HL-60 (cell line): ENCODE results near the gene MEIS1.

ENCODE experiments used
- DNase-seq, 2 experiments: peaks; one replicate each; pipeline ENCODE4 v3.0.0-alpha.2; 2010 to 2020; ENCODE audit warnings: low read depth in 1 of 2, low spot score in 1 of 2
- H3K27ac ChIP-seq: fragments of 250-450 bp; sonication (Bioruptor Pico); replicated peaks from 2 replicates; pipeline ENCODE4 v1.5.1; 2020; ENCODE audit warnings: mild to moderate bottlenecking, moderate library complexity
- H3K27me3 ChIP-seq: fragments of 250-450 bp; sonication (Bioruptor Pico); 2 replicates; pipeline ENCODE4 v1.5.1; 2021; ENCODE audit warnings: mild to moderate bottlenecking, moderate library complexity; ENCODE audit not compliant: insufficient read depth, poor library complexity, severe bottlenecking
- H3K4me3 ChIP-seq: replicated peaks from 2 replicates; pipeline ENCODE4 v1.5.1; 2011; ENCODE audit warnings: mild to moderate bottlenecking, control low read depth, low read length; ENCODE audit not compliant: insufficient read depth
- GABPA ChIP-seq: IDR thresholded peaks from 2 replicates; pipeline ENCODE4 v1.6.1; 2012; ENCODE audit warnings: low read depth
- POLR2AphosphoS5 ChIP-seq: IDR thresholded peaks from 2 replicates; pipeline ENCODE4 v1.6.1; 2012; ENCODE audit warnings: low read depth
- SPI1 ChIP-seq: IDR thresholded peaks from 2 replicates; pipeline ENCODE4 v1.6.1; 2012; ENCODE audit warnings: low read depth, mild to moderate bottlenecking, borderline replicate concordance
- TF ChIP-seq, protein P1 (sequence below): IDR thresholded peaks from one replicate; pipeline ENCODE4 v1.5.1; 2011; ENCODE audit warnings: low read length, control low read depth, inconsistent platforms; ENCODE audit not compliant: insufficient read depth
- TF ChIP-seq, protein P2 (sequence below): IDR thresholded peaks from 2 replicates; pipeline ENCODE4 v1.6.1; 2012; ENCODE audit warnings: low read depth; ENCODE audit not compliant: insufficient replicate concordance

MEIS1 gene

DNA sequence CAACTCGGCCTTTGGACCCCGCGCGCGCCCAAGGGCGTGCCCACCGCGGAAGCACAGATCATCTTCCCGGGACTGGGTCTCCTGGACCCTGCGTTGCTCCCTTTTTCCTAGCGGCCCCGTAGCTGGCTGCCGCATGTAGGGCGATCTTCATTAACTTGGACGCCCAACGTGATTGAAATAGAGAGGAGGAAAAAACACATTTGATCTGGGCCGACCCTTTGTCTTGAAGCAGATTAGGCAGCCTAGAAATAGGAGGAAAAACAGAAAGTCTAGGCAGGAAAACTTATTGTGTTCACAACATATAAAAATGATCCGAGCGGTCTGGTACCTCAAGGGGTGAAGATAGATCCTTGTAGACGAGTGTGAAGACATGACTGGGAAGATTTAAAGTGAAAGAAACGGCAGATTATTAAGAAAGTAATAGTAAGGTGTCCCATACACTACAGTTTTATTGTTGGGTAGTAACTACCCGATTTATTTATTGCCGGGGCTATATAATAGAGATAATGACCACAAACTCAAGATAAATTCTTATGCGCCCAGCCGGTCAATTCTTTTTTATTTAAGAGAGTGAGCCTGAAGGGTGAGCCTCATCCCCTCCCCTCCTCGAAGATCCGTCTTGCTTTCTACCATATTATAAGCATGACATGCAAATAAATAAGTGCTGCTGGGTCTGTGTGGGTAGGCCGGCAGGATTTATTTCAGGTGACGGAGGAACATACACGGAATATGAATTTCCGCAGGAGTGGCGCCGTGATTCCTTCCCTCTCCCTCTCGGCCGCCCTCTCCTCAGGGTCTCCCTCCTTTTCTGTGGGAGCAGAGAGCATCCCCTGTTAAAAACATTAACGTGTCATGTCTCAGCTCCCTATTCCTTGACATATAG is 147.4 kb downstream of the MEIS1 start:
- Histone ChIP-seq H3K27me3 (peaks cover 60% of the 10 kb centered on the region), H3K27ac (no peak overlapping the region), H3K4me3 (no peak overlapping the region)
- DNase-seq = no peak
- TF ChIP-seq, protein P1, sequence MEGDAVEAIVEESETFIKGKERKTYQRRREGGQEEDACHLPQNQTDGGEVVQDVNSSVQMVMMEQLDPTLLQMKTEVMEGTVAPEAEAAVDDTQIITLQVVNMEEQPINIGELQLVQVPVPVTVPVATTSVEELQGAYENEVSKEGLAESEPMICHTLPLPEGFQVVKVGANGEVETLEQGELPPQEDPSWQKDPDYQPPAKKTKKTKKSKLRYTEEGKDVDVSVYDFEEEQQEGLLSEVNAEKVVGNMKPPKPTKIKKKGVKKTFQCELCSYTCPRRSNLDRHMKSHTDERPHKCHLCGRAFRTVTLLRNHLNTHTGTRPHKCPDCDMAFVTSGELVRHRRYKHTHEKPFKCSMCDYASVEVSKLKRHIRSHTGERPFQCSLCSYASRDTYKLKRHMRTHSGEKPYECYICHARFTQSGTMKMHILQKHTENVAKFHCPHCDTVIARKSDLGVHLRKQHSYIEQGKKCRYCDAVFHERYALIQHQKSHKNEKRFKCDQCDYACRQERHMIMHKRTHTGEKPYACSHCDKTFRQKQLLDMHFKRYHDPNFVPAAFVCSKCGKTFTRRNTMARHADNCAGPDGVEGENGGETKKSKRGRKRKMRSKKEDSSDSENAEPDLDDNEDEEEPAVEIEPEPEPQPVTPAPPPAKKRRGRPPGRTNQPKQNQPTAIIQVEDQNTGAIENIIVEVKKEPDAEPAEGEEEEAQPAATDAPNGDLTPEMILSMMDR = no peak
- no peak for TF ChIP-seq SPI1
- TF ChIP-seq, protein P2, sequence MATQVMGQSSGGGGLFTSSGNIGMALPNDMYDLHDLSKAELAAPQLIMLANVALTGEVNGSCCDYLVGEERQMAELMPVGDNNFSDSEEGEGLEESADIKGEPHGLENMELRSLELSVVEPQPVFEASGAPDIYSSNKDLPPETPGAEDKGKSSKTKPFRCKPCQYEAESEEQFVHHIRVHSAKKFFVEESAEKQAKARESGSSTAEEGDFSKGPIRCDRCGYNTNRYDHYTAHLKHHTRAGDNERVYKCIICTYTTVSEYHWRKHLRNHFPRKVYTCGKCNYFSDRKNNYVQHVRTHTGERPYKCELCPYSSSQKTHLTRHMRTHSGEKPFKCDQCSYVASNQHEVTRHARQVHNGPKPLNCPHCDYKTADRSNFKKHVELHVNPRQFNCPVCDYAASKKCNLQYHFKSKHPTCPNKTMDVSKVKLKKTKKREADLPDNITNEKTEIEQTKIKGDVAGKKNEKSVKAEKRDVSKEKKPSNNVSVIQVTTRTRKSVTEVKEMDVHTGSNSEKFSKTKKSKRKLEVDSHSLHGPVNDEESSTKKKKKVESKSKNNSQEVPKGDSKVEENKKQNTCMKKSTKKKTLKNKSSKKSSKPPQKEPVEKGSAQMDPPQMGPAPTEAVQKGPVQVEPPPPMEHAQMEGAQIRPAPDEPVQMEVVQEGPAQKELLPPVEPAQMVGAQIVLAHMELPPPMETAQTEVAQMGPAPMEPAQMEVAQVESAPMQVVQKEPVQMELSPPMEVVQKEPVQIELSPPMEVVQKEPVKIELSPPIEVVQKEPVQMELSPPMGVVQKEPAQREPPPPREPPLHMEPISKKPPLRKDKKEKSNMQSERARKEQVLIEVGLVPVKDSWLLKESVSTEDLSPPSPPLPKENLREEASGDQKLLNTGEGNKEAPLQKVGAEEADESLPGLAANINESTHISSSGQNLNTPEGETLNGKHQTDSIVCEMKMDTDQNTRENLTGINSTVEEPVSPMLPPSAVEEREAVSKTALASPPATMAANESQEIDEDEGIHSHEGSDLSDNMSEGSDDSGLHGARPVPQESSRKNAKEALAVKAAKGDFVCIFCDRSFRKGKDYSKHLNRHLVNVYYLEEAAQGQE = no peak
- TF ChIP-seq POLR2AphosphoS5 = no peak
- no peak for TF ChIP-seq GABPA

DNA sequence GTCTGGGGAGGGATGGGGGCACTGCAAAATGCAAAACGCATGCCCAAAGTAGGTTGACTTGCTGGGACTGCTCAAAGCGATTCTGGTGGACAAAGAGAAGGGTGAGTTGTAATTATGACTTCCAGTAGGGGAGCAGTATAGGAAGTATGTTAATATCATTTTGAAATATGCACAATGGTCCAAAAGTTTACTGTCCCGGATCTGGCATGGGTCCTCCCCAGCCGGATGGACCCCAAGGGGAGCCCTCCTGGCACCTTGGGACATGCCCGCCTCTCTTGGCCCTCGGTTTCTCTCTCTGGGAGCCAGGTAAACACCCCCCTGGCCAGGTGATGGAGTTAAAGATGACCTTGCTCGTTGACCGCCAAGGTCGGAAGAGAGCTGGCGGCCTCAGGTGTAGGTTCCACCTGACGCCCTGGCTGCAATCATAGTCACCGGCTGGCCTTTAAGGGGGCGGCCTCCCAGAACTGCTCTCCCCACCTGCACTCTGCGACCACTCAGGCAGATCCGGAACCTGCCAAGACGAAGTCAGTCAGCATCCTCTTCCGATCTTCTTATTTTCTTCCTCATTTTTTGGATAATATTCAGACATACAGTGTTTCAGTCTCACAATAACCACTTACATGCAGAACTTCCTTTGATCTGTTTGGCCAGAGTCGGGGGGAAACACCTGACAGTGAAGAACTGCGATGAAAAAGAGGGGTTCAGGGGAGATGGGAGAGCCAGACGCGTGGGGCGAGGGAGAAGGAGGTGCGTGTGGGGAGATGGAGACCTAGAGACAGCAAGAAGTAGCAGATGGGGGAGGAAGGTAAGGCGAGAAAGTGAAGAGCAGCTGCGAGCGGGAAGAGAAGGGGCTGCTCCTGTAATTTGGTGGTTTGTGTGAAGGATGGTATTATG is 148.3 kb downstream of the MEIS1 start:
- TF ChIP-seq POLR2AphosphoS5 (no peak), GABPA (no peak), SPI1 (no peak)
- TF ChIP-seq, protein P1 = no peak
- TF ChIP-seq, protein P2 = no peak
- Histone ChIP-seq H3K27ac (no peak overlapping the region), H3K27me3 (peaks cover 51% of the 10 kb centered on the region), H3K4me3 (no peak overlapping the region)
- no peak for DNase-seq

DNA sequence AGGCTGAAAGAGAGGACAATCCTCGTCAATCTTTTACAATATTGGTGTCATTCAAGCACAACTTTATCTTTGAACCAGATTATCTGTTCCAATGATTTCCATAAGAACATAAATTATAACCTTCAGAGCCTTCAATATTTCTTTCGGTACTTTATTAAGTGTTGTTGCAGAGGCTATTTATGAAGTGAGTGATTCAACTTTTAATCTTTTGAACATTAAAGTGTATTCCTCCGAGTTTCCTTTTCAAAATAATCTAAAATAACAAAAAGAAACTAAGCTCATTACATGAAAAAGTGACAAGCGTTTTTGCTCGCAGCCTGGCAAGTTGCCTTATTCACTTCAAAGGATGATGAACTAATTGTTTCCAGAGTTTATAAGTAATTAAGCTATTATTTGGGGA is 149.0 kb downstream of the MEIS1 start:
- DNase-seq = no peak
- TF ChIP-seq, protein P2 = no peak
- no peak for TF ChIP-seq GABPA
- no peak for TF ChIP-seq SPI1
- TF ChIP-seq POLR2AphosphoS5 = no peak
- TF ChIP-seq, protein P1 = no peak
- Histone ChIP-seq H3K4me3 (no peak overlapping the region), H3K27me3 (peaks cover 48% of the 10 kb centered on the region), H3K27ac (no peak overlapping the region)
